Panc1 (cell line): ENCODE data around the gene MMP3.

Source experiments
- SIN3A ChIP-seq: IDR thresholded peaks from 2 replicates; pipeline ENCODE4 v1.6.1; 2012; ENCODE audit warnings: low read depth, mild to moderate bottlenecking, low read length, moderate library complexity, borderline replicate concordance; ENCODE audit not compliant: insufficient read depth
- TF ChIP-seq, protein P1 (sequence below): fragments of 450-650 bp; IDR thresholded peaks from 2 replicates; pipeline ENCODE4 v1.5.1; 2017; ENCODE audit warnings: mild to moderate bottlenecking

DNA sequence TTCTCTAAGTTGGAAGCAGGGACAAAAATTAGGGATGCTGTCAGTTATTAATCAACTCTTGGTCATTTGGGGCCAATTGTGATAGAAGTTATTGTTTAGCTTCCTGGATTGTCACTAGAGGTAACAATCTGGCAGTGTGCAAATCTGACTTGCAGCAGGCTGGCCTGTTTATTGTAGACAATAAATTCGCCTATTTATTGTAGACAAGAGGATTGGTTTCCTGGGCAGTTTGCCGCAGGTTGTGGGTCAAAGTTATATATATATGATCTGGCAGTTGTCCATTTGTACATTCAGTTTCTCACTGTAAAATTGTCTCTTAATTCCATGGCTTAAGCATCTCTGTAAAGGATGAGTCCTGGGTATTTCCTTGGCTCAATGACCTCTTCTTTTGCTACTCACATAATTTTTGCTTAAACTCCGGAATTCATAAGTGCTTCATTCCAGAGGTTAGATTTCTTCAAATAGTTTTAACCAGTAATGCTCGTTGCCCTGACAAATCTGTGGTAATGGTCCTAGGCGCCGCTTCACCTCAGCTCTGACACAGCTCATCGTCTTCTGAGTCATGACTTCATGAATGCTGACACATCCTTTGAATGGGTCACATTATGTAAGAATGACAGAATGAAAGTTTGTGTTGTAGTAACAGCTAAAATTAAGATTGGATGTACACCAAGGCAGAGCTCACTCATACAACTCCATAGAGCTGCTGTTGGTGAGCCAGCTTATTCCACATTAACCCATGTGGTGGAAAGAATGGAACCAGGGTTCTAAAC, 7.8 kb upstream of the MMP3 start:
- TF ChIP-seq, protein P1, sequence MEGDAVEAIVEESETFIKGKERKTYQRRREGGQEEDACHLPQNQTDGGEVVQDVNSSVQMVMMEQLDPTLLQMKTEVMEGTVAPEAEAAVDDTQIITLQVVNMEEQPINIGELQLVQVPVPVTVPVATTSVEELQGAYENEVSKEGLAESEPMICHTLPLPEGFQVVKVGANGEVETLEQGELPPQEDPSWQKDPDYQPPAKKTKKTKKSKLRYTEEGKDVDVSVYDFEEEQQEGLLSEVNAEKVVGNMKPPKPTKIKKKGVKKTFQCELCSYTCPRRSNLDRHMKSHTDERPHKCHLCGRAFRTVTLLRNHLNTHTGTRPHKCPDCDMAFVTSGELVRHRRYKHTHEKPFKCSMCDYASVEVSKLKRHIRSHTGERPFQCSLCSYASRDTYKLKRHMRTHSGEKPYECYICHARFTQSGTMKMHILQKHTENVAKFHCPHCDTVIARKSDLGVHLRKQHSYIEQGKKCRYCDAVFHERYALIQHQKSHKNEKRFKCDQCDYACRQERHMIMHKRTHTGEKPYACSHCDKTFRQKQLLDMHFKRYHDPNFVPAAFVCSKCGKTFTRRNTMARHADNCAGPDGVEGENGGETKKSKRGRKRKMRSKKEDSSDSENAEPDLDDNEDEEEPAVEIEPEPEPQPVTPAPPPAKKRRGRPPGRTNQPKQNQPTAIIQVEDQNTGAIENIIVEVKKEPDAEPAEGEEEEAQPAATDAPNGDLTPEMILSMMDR, result no peak
- TF ChIP-seq SIN3A, result no peak
